Measurements from ENCODE around the gene FSCN2. TPM values are rescaled to one million over a fixed set of nuclear protein-coding genes. Genes with fewer than 3 reads are reported as not detected.

FSCN2 gene
- total RNA-seq, 2 donors from 2014 or later, result 1.0 to 2.2 TPM

DNA sequence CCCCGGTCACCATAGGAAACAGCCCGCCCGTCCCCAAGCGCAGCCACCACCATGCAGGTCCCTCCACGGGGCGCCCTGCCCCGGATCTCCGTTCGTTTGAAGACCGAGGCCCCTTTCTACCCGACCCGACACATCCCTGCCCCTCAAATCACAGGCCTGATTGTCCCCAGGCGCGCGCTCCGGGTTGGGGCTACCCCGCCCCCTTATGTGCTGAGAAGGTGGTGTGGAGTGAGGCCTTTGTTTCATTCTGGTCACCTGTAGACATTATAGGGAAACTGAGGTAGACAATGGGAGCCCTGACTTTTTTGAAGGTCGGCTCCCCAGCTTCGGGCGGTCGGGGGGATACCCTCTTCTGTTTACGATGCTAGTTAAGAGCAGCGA is 14.8 kb upstream of the FSCN2 start:
- Histone ChIP-seq H3K4me1 (peaks cover 18% of the 10 kb centered on the region), H3K9me3 (no peaks in the 10 kb centered on the region), H3K27ac (peak overlapping the region; percentile 100), H3K36me3 (peaks cover 16% of the 10 kb centered on the region), H3K9ac (ENCODE audit: low read depth in 2 of 2, low read length in 2 of 2) (peak overlapping the region; percentile 98 to 100), H3K27me3 (no peaks in the 10 kb centered on the region), H3K4me3 (peak overlapping the region; percentile 60)
- peak; percentile 75 for DNase-seq
- TF ChIP-seq, protein P1, sequence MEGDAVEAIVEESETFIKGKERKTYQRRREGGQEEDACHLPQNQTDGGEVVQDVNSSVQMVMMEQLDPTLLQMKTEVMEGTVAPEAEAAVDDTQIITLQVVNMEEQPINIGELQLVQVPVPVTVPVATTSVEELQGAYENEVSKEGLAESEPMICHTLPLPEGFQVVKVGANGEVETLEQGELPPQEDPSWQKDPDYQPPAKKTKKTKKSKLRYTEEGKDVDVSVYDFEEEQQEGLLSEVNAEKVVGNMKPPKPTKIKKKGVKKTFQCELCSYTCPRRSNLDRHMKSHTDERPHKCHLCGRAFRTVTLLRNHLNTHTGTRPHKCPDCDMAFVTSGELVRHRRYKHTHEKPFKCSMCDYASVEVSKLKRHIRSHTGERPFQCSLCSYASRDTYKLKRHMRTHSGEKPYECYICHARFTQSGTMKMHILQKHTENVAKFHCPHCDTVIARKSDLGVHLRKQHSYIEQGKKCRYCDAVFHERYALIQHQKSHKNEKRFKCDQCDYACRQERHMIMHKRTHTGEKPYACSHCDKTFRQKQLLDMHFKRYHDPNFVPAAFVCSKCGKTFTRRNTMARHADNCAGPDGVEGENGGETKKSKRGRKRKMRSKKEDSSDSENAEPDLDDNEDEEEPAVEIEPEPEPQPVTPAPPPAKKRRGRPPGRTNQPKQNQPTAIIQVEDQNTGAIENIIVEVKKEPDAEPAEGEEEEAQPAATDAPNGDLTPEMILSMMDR (IDR thresholded peaks at IDR 0.05), result no peak
- intact Hi-C loops (cut with DNase I), result no loop called here

GRCh38 chr17:81513753-81514488 is 14.3 kb upstream of the FSCN2 start:
- H3K4me1 ChIP-seq, result peaks cover 21% of the 10 kb centered on the region
- H3K27me3 ChIP-seq, result no peaks in the 10 kb centered on the region
- H3K36me3 ChIP-seq, result peaks cover 16% of the 10 kb centered on the region
- peak; percentile 72 for DNase-seq
- intact Hi-C loops (cut with DNase I), result no loop called here
- H3K27ac ChIP-seq, result peak overlapping the region; percentile 100
- no peaks in the 10 kb centered on the region for H3K9me3 ChIP-seq
- TF ChIP-seq, protein P1 (IDR thresholded peaks at IDR 0.05), result no peak
- peak overlapping the region; percentile 60 for H3K4me3 ChIP-seq
- peak overlapping the region; percentile 98 to 100 for H3K9ac ChIP-seq (ENCODE audit: low read depth in 2 of 2, low read length in 2 of 2)

DNA sequence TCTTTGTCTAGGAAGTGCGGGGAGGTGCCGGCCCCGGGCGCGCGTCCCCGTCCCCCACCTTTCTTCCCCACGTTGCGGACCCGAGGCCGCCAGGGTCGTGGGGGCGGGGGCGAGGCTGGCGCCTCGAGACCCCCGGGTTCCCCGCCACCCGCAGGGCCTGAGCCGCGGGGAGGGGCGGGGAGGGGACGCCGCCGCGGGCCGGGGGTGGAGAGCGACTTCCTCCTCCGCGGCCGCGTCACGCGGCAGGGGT is 13.8 kb upstream of the FSCN2 start:
- H3K4me1 ChIP-seq, result peaks cover 19% of the 10 kb centered on the region

DNA sequence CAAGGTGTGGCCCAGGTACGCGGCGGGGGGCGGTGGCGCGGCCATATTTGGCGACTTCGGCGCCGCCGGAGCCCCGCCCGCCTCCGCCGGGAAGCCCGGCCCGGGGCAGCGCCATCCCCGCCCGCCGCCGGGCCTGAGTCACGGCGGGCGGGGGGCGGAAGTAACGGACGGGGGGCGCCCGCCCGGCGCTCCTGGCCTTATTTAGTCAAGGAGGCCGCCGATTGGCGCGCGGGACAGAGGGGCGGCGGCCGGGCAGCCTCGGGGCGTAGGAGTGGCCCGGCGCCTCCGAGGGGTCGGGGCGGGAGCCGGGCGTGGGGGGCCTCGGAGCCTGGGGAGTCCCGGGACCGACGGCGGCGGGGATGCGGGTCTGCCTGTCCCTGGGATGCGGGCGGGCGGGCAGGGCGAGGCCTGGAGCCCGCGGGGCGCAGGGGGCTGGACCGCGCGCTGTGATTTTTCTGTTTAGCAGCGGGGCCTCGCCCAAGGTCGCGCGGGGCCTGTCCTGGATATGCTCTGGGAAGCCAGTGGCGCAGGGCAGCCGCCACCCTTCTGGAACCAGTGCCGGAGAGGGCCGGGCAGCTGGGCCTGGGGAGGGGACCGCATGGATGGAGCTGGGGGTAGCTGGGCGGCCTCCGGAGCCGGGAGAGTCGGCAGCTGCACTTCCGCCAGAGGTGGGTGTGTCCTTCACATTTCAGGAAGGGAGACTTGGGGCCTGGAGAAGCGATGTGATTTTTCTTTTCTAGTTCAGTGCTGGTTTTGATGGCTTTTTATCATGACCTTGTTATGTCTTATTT is 13.2 kb upstream of the FSCN2 start:
- H3K4me3 ChIP-seq, result peak overlapping the region; percentile 60
- intact Hi-C loops (cut with DNase I), result no loop called here
- peaks cover 20% of the 10 kb centered on the region for H3K4me1 ChIP-seq
- peak; percentile 84 for DNase-seq
- peak overlapping the region; percentile 98 to 100 for H3K9ac ChIP-seq (ENCODE audit: low read depth in 2 of 2, low read length in 2 of 2)
- no peaks in the 10 kb centered on the region for H3K9me3 ChIP-seq
- no peaks in the 10 kb centered on the region for H3K27me3 ChIP-seq
- peaks cover 16% of the 10 kb centered on the region for H3K36me3 ChIP-seq
- TF ChIP-seq, protein P1 (IDR thresholded peaks at IDR 0.05), result no peak
- peak overlapping the region; percentile 100 for H3K27ac ChIP-seq

More for the DNA sequence above, 13.8 kb upstream of the FSCN2 start:
- peak overlapping the region; percentile 100 for H3K27ac ChIP-seq
- DNase-seq, result no peak
- intact Hi-C loops (cut with DNase I), result no loop called here
- H3K9me3 ChIP-seq, result no peaks in the 10 kb centered on the region
- TF ChIP-seq, protein P1 (IDR thresholded peaks at IDR 0.05), result no peak
- no peaks in the 10 kb centered on the region for H3K27me3 ChIP-seq
- H3K9ac ChIP-seq (ENCODE audit: low read depth in 2 of 2, low read length in 2 of 2), result peak overlapping the region; percentile 98 to 100
- peak overlapping the region; percentile 60 for H3K4me3 ChIP-seq
- peaks cover 16% of the 10 kb centered on the region for H3K36me3 ChIP-seq

- DNase-seq, result peak; percentile 49
- Histone ChIP-seq H3K4me1 (peaks cover 21% of the 10 kb centered on the region), H3K36me3 (peaks cover 11% of the 10 kb centered on the region), H3K4me3 (peak overlapping the region; percentile 60), H3K9me3 (no peaks in the 10 kb centered on the region), H3K9ac (ENCODE audit: low read depth in 2 of 2, low read length in 2 of 2) (peak overlapping the region; percentile 79 to 100), H3K27ac (peak overlapping the region; percentile 100), H3K27me3 (no peaks in the 10 kb centered on the region)
- intact Hi-C loops (cut with DNase I), result no loop called here
- TF ChIP-seq, protein P1 (IDR thresholded peaks at IDR 0.05), result no peak
Observed at GRCh38 chr17:81515530-81516041, 12.6 kb upstream of the FSCN2 start.

Measured in colonic mucosa (tissue), 4 donors.